Superior temporal gyrus (tissue), 1 donor: ENCODE results near the gene IL17B.
"Not testable (repeated sequence)": the region's sequence is repeated elsewhere in the genome, so short reads cannot be mapped to it uniquely, and the experiment has no call there.

Source experiments
- DNase-seq: peaks from one replicate; pipeline ENCODE4 v3.0.0-alpha.2; 2016; ENCODE audit errors: extremely low spot score

IL17B gene

GRCh38 chr5:149400304-149400703 lies 21.2 kb upstream of the IL17B start:
- DNase-seq, result no peak

DNA sequence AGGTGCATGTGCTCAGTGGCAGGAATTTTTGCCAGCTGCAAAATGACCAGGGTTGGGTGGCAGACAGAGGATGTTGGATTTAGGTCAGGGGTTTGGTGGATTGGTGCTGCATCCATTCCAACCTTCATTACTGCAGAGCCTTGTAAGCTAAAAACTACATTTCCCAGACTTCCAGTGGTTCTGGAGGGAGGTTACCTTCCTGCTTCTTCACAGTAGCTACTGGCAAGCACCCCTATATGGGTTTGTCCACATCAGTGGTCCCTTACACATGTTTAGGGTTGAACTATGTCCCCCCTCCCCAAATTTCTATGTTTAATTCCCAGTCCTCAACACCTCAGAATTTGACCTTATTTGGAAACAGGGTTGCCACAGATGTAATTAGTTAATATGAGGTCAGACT lies 20.7 kb upstream of the IL17B start:
- no peak for DNase-seq

DNA sequence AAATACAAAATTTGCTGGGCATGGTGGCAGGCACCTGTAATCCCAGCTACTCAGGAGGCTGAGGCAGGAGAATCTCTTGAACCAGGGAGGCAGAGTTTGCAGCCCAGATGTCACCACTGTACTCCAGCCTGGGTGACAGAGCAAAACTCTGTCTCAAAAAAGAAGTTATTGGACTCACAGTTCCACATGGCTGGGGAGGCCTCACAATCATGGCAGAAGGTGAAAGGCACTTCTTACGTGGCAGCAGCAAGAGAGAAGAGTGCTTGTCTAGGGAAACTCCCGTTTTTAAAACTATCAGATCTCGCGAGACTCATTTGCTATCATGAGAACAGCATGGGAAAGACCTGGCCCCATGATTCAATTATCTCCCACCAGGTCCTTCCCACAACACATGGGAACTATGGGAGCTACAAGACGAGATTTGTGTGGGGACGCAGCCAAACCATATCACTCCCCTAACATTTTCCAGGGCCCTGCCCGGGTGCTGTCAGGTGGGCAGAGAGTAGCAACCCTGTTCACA lies 19.7 kb upstream of the IL17B start:
- DNase-seq, result not testable (repeated sequence)

GRCh38 chr5:149397530-149397929 lies 18.4 kb upstream of the IL17B start:
- DNase-seq, result no peak

DNA sequence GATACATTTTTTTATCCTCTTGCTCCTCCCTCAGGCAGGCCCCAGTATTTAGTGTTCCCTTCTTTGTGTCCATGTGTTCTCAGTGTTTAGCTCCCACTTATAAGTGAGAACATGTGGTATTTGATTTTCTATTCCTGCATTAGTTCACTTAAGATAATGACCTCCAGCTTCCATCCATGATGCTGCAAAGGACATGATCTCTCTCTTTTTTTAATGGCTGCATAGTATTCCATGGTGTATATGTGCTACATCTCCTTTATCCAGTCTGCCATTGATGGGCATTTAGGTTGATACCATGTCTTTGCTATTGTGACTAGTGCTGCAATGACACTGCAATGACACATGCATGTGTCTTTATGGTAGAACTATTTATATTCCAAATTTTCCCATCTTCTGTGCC lies 15.9 kb upstream of the IL17B start:
- DNase-seq, result not testable (repeated sequence)

GRCh38 chr5:149392718-149393117 lies 13.6 kb upstream of the IL17B start:
- no peak for DNase-seq

DNA sequence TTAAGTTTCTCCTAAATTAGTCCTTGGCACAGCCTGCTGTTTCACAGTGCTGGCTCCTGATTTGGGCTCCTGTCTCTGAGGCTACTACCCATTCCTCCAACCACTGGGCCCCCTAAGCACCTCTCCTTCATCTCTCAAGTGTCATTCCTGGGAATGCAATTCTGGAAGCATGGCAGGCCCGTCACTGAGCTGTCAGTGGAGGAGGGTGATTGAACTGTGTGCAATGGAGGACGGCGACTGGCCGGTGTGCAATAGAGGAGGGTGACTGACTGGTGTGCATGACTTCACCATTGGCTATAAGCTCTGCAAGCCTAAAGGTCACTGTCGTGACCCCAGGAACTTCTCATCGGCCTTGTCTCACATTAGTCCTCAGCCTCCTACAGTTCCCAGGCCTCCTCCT lies 12.4 kb upstream of the IL17B start:
- DNase-seq, result no peak

- DNase-seq, result not testable (repeated sequence)
Measured at GRCh38 chr5:149391076-149391475, 12.0 kb upstream of the IL17B start.

GRCh38 chr5:149389552-149390495 lies 10.7 kb upstream of the IL17B start:
- no peak for DNase-seq

- no peak for DNase-seq
Measured at GRCh38 chr5:149388498-149389190, 9.6 kb upstream of the IL17B start.

DNA sequence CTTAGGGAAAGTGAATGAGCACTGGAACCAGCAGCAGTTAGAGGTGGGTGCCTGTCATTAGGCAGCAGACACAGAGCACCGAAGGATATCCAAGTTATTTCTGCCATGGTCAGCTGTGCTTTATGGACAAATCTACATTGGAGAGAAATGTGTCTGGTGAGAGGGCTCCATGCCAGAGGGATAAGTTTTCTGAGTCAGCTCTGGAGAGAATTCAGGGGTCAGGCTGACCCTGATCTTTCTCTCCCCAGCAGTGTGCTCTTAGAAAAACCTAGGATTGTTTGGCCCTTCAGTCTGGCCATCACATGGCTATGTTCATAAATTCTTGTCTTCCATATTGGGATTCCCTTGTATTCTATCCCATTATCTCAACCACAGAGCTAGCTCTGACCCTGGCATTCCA lies 8.9 kb upstream of the IL17B start:
- DNase-seq, result no peak

DNA sequence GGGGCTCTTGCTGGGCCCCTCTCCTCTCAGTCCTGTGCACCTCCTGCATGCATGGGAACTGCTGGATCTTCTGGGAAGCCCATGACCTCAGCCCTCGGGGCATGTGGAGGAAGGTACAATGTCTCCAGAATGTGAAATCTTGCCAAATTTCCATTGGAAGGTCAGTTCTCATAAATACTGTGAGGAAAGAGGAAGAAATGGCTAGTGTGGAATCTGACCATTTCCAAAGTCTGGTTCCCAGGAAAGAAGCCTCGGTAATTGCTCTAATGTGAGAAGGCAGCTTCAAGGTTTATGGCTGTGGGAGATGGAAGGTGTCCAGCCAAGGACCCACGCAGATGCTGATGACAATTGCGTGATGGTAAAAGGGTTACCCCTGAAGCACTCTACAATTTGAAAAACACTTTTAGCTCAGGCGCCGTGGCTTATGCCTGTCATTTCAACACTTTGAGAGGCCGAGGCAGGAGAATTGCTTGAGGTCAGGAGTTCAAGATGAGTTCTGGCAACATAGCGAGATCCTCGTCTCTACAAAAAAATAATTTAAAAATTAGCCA lies 8.1 kb upstream of the IL17B start:
- no peak for DNase-seq

- DNase-seq, result no peak
Measured at GRCh38 chr5:149386166-149386565, 7.1 kb upstream of the IL17B start.

DNA sequence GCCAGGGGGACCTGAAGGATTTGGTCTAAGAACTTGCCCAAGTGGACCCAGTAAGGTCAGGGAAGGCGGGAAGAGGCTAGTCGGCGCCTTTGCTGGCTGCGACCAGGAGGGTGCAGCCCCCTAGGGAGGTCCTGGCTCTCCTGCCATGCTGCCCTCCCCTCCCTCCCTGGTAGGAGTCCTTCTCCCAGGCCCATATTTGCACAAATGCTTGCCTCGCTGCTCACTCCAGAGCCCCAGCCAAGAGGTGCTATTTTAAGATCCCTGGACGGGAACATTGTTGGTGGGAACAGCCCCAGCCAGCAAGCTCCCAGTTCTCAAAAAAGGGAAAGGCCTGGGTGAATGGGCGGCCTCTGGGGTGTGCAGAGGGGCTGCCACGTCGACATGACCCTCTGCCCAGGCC lies 4.3 kb upstream of the IL17B start:
- no peak for DNase-seq

DNA sequence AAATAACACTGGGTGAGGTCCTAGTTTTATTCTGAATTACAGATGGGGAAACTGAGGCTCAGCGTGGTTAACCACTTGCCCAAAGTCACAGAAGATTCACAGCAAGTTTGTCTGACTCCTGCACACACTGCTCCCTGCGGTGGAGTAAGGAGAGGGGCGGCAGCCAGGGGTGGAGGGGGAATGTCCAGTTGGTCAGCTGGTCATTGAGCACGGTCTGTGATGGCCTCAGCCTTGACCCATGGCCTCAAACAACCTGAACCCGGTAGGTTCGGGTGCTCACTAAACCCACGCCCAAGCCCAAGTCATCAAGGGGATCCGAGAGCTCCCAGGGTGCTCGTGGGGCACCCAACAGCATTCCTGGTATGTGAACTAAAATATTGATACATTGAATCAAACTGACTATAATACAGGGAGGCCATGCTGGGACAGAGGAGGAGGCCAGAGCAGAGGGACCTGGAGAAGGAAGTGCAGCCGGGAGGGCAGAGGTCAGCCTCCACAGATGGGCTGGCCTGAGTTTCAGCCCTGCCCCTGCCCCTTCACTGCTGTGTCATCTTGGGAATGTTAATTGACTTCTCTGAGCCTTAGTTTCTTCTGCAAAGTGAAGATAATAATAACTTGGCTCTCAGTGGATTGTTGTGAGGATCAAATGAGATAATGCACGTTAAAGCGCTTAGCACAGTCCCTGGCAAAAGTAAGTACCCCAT lies 3.6 kb upstream of the IL17B start:
- DNase-seq, result no peak

- peak; percentile 61 for DNase-seq
Measured at GRCh38 chr5:149381986-149382338, 2.9 kb upstream of the IL17B start.

GRCh38 chr5:149381261-149381985 lies 2.3 kb upstream of the IL17B start:
- DNase-seq, result no peak

- no peak for DNase-seq
Measured at GRCh38 chr5:149380466-149381121, 1.5 kb upstream of the IL17B start.

GRCh38 chr5:149379818-149380374 lies 804 bp upstream of the IL17B start:
- no peak for DNase-seq

- DNase-seq, result no peak
Measured at GRCh38 chr5:149378241-149378820, 761 bp downstream of the IL17B start.
